ENCODE data around the gene CIAPIN1.

Gene CIAPIN1

DNA sequence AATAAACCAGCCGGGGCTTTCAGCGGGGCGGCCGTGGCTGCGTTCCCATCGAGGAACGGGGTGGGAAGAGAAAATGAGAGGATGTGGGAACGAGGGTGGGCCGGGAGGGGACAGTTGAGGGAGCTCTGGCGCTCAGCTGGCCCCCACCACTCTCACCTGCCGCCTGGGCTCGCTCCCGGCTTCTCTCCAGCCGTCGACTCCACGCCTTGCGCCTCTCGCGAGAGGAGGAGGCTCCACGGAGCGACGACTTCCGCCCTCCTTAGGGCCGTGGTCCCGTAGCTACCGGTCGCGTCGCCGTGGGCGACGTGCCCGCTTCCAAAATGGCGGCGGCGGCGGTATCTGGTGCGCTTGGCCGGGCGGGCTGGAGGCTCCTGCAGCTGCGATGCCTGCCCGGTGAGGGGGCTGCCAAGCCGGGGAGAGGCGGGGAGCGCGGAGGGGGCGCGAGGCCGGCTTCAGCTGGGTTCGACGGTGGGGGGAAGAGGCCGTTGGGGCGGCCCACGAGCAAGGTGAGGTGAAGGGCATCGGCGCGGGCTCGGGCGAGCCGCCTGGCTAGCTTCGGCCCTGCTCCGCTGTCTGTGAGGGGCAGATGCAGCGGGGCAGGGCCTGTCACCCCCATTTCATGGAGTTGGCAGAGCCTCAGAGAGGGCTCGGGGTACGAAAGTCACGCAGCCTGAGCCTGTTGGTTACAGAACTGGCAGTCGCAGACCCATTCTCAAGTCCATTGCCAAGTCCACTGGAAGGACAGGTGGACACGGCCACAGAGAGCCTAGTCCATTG, at the start of gene CIAPIN1, which contains the start of gene COQ9:
Gene CIAPIN1 (minus strand): TSS at position 200 of the 777 bp plus-strand sequence. CDS start 6,457 bp downstream, outside the sequence.
Gene COQ9 (plus strand): TSS at position 294 of the 777 bp plus-strand sequence. CDS start 27 bp downstream, at position 321.
- DNase-seq (ENCODE audit: low read depth, low spot score), result peak; percentile 82

DNA sequence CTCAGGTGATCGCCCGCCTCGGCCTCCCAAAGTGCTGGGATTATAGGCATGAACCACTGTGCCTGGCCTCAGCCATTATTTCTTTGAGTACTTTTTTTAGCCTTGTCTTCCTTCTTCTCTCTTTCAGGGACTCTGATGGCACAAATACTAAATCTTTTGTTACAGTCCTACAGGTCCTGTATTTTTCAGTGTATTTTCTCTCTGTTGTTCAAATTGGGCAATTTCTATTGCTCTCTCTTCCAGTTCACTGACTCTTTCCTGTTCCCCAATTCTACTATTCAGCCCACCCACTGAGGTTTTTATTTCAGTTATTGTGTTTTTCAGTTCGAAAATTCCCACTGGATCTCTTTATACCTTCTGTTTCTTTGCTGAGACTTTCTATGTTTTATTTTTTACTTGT, 46.6 kb upstream of the CIAPIN1 start:
- no peak for DNase-seq (ENCODE audit: low read depth, low spot score)

DNA sequence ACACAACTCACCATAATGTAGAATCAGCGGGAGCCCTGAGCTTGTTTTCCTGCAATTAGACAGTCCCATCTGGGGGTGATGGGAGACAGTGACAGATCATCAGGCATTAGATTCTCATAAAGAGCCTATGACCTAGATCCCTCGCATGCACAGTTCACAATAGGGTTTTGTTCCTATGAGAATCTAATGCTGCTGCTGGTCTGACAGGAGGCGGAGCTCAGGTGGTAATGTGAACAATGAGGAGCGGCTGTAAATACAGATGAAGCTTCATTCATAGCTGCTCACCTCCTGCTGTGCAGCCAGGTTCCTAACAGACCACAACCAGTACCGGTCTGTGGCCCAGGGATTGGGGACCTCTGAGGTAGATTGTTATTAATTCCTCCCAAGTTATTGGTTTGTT, 42.0 kb upstream of the CIAPIN1 start:
- no peak for DNase-seq (ENCODE audit: low read depth, low spot score)

DNA sequence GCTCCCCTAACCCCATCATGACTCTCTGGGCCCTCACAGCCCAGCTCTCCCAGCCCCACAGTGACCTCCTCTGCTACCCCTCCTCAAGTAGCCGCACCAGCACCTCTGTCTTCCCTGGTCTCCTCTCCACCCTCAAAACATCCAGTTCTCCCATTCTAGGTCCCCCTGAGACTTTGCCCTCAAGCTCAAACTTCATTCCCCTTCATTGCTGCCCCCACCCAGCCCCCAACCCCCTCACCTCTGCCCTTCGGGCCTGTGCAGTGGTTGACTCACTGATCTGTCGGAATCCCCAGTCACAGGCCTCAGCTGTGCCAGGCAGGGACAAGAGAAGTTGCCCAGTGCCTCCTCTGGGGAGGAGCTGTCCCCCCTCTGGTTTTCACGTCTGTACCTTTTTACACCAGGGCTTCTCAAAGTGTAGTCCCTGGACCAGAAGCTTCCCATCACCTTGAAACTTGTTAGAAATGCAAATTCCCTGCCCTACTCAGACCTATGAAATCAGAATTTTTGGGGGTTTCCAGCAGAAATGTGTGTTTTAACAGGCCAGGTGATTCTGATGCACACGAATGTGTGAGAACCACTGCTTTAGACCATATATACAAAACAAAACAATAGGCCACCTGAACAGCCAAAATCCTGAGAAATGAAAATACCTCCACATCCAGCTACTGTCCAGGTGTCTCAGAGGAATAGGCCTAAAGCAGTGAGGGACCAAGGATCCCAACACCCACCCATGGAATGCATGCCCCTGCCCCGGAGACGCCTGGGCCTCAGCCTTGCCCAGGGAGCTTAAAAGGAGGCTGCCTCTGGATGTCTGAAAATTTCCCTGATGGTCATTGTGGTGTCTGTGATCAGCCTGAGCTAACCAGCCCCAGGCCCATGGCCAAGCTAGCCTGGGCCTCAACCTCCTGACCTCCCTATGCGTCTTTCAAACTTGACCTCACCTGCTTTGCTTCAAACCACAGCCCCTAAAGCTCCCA, 40.0 kb upstream of the CIAPIN1 start:
- DNase-seq (ENCODE audit: low read depth, low spot score), result no peak

DNA sequence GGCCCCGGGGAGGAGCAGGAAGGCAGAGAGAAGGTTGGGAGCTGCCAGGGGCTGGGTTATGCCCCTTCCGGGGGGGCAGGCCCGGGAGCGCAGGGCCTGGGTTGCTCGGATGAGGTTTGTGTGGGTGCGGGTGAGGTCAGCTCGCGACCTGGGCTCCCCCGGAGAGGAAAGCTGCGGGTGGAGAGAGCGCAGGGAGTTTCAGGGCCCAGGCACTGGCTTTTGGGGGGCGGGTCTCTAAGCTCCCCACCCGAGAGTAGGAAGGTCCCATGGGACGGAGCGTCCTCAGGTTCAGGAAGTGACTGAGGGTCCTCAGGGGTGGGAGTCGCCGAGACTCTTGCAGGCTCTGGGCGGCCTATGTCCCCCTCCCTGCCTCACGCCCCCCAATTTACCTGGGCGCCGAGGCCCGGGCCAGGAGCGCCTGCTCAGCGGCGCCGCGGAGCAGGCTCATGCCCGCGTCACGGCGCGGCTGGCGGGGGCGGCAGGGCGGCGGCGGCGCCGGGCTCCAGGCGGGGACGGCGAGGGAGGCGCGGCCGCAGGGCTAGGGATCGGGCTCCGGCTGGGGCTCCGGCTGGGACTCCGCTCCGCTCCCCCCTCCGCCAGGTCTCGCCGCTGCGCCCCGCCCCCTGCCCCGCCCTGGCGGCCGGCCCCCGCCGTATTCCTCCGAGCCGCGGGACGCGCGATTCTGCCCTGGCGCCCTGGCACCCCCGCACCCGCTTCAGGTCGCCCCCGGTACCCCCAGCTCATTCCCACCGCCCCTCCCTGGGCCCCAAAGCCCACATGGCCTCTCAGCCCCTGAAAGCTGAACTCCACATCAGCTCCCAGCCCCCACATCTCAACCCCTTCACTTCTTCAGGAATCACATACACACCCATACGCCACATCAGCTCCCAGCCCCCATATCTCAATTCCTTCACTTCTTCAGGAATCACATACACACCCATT, 39.0 kb upstream of the CIAPIN1 start, which contains the start of gene DOK4:
Gene DOK4 (minus strand): TSS at position 578 of the 942 bp plus-strand sequence. CDS start 6,986 bp downstream, outside the sequence.
- peak; percentile 67 for DNase-seq (ENCODE audit: low read depth, low spot score)

DNA sequence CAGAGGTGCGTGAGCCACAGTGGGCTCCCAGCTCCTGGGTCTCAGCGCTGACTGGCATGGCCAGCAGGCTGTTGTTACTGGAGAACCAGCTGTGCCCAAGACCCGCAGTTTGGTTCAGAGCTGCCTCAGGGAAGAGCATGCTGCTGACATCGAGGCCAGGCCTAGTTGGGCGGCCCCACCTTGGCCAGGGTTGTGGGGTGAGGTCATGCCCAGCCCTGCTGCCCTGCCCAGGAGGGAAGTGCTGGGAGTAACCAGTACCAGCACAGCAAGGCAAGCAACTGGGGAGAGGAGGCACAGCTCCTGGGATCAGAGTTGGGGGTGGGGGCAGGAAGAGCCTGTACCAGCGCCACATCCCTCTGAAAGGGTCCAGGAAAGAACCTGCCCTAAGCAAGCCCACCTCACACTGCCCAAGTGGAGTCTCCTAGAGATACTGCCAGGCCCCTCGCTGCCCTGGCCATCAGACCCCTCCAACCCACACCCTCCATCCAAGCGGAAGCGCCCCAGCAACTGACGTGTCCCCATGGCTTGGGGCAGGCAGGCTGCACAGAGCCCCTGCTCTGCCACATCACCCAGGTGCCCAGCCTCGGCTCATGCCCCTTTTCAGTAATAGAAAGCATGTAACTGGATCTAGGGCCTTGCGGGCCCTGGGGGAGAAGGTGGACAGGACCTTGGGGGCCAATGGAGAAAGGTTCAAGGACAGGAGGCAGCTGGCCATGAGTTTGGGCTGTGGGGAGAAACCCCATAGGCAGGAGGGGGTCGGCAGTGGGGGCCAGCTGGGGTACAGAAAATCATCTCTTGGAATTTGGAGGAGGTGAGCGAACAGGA, 38.1 kb upstream of the CIAPIN1 start:
- no peak for DNase-seq (ENCODE audit: low read depth, low spot score)

DNA sequence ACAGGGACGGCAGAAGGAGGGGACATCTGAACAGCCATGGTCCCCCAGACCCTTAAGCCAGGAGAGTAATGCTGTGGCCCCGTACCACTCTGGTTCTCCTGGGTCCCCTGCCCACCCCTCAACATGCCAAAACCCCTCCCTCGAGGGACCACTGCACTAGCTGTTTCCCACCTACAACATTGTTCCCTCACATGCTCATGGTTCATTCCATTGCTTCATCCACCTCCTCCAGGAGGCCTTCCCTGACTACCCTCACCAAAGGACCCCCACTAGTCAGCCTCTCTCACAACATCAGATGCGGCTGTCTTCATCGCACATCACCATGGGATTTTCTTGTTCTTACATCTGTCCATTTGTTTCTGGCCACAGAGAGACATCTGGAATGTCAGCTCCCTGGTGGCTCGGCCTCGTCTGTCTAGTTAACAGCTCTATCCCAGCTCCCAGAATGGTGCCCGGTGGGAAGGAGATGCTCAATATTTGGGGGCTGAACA, 37.4 kb upstream of the CIAPIN1 start:
- no peak for DNase-seq (ENCODE audit: low read depth, low spot score)

DNA sequence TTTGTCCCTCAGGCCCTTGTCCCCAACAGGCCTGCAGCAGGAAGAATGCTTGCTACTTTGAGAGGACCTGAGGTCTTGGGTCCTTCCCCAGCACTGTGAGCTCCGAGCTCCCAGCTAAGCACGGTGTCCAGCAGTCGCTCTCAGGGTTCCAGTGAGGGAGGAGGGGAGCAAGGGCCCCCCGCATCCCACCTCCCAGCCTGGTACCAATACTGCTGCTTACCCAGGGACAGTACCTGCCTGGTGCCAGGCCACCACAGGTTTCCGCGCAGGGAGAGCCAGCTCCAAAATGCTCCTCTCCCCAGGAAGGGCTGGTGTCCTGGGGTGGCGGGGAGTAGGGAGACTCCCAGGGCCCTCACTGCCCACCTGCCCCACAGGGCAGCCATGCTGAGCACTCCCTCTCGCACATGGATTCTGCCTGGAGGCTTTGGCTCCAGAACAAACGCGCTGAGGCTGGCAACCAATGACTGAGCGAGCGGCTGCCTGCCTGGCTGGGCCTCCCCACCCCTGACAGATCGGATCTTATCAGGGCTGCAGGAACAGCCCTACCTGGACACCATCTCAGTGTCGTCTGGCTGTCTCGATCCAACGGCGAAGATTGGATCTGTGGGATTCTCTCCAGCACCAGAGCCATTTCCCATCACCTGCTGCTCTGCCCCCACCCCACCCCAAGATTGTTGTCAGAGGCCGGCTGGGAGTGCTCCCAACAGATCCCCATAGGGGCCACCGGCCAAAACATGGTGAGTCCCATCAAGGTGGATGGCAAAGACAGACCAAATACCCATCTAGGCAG, 36.7 kb upstream of the CIAPIN1 start:
- DNase-seq (ENCODE audit: low read depth, low spot score), result no peak

DNA sequence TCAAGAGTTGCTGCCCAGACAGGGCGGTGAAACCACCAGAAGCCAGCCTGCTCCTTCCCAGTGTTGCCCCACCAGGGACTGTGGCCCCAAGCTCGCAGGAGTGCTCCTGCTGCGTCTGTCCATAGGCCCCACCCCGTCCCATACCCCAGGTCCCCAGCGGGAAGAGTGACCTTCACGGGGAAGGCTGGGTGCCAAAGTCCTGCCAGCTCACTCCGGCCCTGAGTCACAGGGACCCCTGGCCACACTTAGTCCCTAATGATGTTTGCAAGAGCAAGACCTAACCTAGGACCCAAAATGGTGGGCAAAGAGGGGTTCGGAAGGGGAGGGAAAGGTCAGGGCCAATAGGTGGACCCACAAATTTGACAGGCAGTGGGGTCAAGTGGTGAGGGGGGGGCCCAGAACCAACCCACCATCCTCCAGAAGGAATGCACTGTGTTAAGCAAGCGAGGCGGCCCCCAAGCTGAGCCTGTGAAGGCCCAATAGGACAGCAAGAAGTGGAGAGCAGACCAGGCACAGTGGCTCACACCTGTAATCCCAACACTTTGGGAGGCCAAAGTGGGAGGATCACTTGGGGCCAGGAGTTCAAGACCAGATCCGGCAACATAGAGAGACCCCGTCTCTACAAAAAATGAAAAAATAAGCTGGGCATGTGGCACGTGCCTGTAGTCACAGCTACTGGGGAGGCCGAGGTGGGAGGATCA, 35.8 kb upstream of the CIAPIN1 start:
- DNase-seq (ENCODE audit: low read depth, low spot score), result no peak

DNA sequence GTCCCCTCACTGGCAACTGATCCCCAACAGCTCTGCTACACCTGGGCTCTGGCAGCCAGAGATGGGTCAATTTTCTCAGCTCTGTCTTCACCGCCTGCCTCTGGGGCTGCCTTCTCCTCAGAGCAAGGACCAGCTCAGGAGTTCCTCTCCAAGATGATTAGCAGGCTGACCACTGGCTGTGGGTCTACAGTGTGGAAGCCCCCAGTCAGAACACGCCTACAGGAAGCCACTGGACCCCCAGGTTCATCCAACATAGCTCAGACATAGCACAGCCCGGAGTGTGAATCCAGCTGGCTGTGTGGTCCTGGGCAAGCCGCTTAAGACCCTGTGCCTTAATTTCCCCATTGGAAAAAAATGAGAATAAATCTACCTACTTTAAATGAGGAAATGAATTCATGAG, 34.2 kb upstream of the CIAPIN1 start:
- no peak for DNase-seq (ENCODE audit: low read depth, low spot score)

DNA sequence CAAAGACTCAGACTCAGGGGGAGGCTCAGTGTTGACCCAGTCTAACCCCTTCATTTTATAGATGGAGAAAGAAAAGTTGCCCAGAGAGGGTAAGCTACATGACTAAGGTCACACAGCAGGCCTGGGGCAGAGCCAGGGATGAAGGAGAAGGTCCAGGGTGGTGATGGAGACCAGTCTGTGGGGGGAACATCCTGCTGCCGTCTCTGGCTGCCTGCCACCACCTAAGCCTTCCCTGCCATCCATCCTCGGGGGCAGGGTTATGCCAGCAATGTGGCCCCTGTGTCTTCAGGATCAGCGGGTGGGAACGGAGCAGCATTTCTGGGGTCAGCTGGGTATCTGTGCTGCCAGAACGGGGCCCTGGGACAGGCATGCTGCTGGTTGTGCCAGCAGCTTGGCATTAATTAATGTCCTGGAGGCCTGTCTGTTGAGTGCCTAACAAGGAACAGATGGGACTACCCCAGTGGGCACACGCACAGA, 33.6 kb upstream of the CIAPIN1 start:
- DNase-seq (ENCODE audit: low read depth, low spot score), result no peak

DNA sequence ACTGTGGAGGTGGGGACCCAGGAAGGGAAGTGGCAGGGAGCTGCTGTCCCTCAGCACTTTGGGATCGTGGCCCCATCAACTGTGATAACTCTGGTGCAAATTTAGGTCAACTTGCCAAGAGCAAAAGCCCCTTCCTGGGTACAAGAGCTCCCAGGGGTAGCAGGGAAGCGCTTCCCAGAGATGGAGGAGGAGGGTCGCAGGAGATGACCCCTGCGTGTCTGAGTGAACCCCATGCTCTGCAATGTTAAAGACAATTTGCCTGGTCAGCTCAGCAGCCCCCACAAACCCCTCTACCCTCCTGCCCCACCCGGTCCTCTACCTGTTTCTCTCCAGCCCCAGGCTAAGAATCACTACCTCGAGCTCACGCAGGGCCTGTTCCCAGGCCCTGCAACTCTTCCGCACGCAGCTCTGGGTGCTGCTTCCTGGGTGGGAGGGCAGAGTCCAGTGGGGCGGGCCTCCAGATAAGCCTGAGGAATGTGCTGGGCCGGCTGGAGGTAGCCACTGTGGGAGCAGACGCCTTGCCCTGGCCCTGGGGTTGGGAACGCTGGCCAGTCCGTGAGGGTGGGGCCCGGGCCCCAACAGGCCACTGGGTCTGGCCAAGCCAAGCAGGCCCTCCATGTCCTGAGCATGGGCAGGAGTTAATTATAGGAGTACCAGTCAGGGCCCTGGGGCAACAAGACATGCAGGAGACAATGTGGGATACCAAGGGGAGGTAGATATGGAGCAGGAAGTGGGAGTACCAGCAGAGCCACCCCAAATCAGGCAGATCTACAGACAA, 33.0 kb upstream of the CIAPIN1 start:
- no peak for DNase-seq (ENCODE audit: low read depth, low spot score)

DNA sequence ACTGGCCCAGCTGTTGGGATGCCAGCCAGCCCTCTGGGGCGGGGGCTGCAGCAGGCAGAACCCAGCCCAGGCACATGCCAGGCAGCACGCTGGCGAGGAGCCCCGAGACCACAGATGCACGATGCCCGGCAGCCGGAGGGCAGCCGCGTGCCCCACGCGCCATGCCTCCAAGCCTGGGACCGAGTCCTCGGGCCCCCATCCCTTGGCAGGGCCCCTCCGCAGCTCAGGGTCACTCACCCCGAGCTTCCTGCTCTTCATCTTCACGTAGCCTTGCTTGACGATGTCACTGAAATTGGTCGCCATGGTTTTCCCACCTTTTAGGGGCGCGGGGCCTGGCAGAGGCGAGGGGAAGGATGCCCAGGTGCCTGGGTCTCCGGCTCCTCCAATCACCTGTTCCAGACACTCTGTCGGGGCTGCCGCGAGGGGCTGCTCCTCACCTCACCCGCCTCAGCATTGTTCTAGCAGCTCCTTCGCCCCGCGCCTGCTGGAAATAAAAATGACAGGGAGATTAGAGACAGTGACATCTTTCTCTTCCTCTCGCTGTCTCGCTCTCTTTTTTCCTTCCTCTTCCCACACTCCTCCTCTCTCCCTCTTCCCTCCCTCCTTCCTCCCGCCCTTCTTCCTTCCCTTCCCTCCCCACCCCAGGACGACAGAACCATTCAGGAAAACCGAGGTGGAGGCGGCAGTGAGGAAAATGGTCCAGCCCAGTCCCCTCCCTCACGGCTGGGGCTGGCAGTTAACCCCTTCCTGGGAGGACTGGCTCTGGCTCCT, 32.2 kb upstream of the CIAPIN1 start:
- DNase-seq (ENCODE audit: low read depth, low spot score), result no peak

DNA sequence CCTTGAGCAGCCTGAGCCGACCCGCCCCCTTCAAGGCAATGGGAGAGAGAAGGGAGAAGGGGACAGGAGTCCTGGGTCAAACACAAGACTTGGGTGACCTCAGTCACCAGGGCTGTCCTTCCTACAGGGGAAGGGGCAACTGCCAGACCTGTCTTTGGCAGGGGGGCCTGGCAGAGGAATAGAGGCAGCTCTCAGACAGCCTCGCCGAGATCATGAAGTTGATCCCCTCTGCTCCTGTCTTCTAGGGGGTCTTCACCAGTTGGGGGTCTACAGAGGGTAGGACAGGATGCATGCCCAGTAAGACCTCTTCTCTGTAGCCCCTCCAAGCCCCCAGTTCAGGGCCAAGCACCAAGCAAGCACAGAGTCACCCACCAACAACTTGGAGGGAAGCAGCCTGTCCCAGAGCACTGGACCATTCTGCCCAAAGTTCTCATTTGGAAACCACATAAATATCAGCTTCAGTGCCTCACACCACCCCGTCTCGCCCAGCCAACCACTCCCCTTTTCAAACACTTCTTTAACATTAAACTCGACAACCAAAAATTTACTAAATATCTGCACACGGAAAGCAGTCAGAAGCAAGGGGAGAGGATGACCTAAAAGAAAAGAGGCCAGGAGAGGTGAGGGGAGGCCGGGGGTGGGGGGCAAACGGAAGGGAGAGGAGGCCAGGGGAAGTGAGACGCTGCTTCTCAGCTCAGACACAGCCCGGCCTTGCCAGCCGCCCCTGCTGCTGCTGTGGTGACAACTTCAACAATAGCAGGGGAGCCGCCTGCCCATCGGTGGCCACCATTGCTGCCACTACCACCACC, 31.4 kb upstream of the CIAPIN1 start:
- no peak for DNase-seq (ENCODE audit: low read depth, low spot score)

DNA sequence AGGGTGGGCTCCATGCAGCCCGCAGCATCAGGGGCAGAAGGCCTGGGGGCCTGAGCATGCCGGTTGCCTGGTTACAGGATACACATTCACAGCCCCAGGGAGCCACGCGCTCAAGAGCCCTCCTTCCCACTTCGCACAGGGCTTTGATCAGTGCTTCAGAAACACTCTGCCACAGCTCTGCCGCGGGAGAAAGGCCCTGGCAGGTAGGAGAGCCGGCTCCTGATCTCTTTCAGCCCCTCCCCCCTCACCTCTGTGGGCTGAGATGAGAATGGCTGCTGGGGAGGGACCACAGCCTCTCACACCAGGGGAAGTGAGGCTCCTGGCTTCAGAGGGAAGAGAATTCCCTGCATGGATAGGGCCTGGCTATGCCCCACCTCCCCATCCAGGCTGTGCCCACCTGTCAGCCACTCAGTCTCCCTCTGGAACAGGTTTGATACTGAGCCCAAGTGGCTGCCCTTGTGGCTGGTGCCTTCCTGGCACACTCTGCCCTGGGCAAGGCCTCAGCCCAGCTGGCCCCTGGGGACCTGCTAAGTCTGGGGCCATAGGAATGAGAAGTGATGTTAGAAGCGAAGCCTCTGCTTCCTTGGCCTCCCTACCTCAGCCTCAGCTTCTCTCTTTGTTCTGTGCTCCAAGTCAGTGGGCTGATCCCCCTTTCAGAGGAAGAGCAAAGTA, 30.5 kb upstream of the CIAPIN1 start:
- no peak for DNase-seq (ENCODE audit: low read depth, low spot score)

Measured in activated naive CD8-positive, alpha-beta T cell treated with anti-CD3 and anti-CD28 coated beads, Interleukin-2, amount 50 U/mL, for 16 hours (primary cell).